HG03064 (cell line): ENCODE results near the gene FUOM.

ENCODE experiments used
- ATAC-seq: cut with Tn5 transposase; IDR thresholded peaks from one replicate; pipeline ENCODE4 v1.9.1; 2021; ENCODE audit warnings: low read depth; ENCODE audit not compliant: unreplicated experiment

The FUOM gene

GRCh38 chr10:133353202-133353959 lies 4.4 kb downstream of the FUOM start:
- ATAC-seq = no peak

DNA sequence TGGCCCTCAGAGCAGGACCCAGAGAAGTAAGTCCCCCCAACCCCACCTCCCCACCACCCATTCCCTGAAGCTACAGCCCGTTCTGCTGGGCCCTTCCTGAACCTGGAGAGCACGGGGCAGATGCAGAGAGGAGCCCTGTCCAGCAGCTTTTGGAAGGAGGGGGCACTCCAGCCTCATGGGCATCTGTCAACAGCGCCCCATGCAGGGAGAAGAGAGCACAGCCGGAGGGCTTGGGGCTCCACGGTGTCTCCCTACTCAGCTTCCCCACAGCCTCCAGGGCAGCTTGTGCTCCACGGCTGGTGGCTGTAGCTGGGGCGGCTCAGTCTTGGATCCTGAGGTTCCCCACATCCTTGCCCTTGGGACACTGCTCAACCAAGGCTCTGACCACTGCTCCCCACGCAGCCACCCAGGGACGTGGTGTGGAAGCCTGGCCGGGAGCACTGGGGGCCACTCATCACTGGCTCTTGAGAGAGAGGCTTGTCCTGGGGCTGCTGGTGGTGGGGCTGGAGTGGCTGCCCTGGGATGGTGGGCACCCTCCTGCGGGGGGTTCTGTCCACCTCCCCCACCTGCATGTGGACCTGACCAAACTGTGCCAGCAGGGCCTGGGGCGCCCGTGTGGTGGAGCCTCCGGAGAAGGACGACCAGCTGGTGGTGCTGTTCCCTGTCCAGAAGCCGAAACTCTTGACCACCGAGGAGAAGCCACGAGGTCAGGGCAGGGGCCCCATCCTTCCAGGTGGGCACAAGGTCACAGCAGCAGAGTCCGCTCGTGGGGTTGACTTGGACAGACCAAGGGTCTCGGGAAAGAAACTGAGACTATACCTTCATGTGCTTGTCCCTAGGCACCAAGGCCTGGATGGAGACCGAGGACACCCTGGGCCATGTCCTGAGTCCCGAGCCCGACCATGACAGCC lies 6.2 kb downstream of the FUOM start:
- ATAC-seq = no peak

DNA sequence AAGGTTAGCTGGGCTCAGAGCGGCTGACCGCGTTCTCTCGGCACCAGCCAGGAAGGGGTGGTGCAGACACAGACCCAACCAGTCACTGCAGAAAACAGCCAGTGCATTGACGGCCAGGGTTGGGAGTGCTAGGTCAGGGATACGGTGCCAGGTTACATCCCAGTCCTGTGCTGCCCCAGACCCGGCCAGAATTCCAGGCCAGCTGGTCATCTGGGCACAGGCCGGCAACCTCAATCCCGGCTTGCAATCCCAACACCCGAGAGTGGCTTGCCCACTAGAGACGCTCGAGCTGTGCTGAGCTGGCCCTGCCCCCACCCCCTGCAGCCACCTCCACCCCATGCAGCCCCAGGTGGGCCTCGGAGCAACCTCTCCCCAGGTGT lies 6.9 kb downstream of the FUOM start:
- no peak for ATAC-seq

DNA sequence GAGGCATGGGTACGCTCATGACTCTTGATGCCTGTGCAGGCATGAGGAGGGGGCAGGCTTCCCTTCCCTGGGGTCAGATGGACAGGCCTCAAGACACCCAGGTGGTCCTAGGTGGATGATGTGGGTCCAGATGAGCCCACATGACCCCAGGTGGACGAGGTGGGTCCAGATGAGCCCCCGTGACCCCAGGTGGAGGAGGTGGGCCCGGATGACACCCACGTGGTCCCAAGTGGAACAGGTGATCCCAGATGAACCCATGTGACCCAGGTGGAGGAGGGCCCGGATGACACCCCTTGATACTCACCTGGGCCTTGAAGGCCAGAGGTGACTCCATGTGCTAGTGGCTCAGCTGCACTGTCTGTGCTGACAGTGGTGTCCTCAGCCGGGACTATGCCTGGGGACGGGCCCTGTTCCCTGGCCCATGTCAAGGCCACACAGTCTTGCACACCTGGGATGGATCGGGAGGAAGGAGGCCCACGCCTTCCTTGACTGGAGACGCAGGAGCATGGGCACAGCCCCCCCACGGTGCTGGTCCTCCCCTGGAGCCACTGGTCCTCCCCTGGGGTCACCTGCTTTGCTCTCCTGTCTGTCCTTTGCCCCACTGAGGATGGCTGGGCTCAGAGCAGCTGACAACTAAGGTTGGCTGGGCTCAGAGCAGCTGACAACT lies 7.4 kb downstream of the FUOM start:
- ATAC-seq = no peak

GRCh38 chr10:133349577-133350011 lies 8.2 kb downstream of the FUOM start:
- no peak for ATAC-seq

GRCh38 chr10:133349160-133349568 lies 8.7 kb downstream of the FUOM start:
- no peak for ATAC-seq

DNA sequence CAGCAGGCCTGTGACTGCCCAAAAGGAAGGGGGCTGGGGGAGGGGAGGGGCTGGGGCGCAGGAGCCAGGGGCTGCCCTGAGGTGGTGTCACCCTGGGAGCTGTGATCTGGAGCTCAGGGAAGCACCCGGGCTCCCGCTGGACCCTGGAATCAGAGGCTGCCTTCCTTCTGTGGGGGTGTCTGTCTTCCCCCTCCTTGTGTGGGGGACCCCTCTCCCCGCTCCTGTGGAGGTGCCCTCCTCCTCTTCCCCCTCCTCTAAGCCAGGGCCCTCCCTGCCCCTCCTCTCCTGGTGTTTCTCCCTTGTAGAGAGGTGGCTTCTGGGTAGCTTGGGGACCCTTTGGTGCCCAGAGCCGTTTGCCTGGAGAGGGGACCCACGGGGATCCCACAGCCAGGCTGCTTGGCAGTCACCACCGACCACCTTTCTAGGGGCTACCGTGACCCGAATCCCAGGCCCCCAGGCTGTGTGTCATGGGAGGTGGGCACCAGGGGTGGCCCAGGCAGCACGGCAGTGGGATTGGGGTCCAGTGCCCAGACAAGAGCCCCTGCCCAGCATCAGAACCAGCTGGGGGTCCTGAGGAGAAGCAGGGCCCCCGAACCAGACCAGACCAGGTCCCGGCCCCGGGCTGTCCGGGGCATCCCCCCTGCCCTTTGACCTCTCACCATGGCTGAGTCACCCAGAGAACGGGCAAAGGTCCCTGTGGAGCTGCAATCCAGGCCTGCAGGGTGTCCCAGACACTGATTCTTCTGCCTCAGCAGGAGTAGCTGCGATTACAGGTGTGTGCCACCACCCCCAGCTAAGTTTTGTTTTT lies 9.9 kb downstream of the FUOM start:
- ATAC-seq = no peak

GRCh38 chr10:133346413-133346812 lies 11.4 kb downstream of the FUOM start:
- ATAC-seq = no peak

GRCh38 chr10:133344236-133344635 lies 13.6 kb downstream of the FUOM start:
- ATAC-seq = no peak

GRCh38 chr10:133343558-133343957 lies 14.3 kb downstream of the FUOM start:
- no peak for ATAC-seq

GRCh38 chr10:133342942-133343341 lies 14.9 kb downstream of the FUOM start:
- ATAC-seq = no peak

DNA sequence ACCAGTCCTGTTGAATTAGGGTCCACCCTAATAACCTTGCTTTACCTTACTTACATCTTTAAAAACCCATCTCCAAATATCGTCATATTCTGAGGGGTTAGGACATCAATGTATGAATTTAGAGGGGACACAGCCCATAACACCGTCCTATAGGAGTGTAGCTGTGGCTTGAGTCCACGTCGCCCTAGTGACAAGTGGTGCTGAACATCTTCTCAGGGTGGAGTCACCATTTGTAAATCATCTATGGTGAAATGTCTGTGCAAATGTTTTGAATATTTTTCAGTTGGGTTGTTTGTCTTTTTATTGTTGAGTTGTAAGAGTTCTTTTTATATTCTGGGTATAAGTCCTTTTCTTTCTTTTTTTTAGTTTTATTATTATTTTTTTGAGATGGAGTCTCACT lies 15.8 kb downstream of the FUOM start:
- ATAC-seq = no peak

DNA sequence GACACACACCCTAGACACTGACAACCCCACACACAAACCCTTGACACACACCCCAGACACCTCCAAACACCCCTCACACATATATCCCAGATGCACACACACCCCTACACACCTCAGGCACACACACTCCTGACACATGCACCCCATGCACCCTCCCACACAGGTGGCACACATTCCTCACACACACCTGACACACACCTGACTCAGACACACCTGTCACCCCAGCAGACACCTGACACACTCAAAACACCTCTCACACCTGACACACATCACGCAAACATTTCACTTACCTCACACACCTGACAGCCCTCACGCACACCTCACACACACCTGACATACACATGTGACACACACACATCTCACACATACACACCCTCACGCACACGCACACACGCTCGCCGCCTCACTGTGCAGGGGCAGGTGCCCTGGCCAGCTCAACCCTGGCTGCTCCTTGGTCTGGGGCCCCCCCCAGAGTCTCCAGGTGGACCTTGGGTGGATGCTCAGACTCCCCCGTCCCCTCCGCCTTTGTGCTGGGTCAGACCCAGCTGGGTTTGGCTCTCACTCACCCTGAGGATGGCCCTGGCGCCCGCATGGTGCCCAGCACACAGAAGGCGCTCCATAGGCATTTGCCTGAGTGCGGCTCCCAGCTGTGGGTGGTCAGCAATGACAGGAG lies 18.0 kb downstream of the FUOM start:
- no peak for ATAC-seq

DNA sequence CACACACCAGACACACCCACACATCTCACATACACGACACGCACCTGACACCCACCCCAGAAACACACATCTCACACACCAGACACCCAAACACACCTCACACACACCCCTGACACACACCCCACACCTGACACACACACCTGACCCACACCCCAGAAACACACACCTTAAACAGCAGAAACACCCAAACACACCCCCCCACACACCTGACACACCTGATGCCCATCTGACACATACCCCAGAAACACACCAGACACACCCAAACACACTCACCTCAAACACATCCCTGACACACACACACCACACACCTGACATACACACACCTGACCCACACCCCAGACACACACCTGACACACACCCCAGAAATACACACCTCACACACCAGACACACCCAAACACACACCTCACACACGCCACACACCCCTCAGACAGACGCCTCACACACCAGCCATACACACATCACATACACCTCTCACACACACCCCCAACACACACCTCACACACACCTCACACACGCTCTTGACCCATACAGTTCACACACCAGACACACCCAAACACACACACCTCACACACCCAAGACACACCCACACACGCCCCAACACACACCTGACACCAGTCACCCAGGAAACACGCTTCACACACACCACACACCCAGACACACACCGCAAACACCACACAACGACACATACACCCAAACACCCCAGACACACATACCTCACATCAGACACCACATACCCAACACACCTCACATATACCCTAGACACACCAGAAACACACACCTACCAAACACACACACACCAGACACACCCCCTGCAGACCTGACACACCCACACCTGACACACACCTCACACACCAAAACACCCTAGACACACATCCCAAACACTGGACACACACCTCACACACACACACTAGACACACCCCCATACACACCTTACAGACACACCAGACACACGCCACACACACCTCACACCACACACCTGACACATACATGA lies 19.4 kb downstream of the FUOM start:
- ATAC-seq = no peak

GRCh38 chr10:133337370-133337725 lies 20.5 kb downstream of the FUOM start:
- ATAC-seq = no peak

- ATAC-seq = no peak
These were observed 21.0 kb downstream of the FUOM start, which contains the start of gene CALY for GRCh38 chr10:133336577-133337369. CALY (minus strand) TSS chr10:133336896; CDS start chr10:133328989, 7,907 bp downstream.

GRCh38 chr10:133336118-133336576 lies 21.7 kb downstream of the FUOM start:
- no peak for ATAC-seq
